Measurements from ENCODE around the gene DENND4A. TPM values are rescaled to one million over a fixed set of nuclear protein-coding genes. Genes with fewer than 3 reads are reported as not detected.

Gene DENND4A
- total and polyA plus RNA-seq, 10 of the 15 experiments (the other 5 are each of a cell fraction or from before 2014, with no cell fraction given), result 14.2 to 81.8 (median 34.1) TPM

- TF ChIP-seq ZBTB40 (IDR thresholded peaks at IDR 0.05; ENCODE audit: borderline replicate concordance) (no peak), SMC3 (IDR thresholded peaks at IDR 0.05; ENCODE audit: borderline replicate concordance, low read length) (no peak), ETV6 (conservative IDR thresholded peaks at IDR 0.05 in 1 of 2, IDR thresholded peaks at IDR 0.05 in 1 of 2; ENCODE audit: borderline replicate concordance in 1 of 2, low read depth in 1 of 2) (0 out of 4 replicates have a peak, but pooled peaks of 1 of the 2 experiments have one; percentile 32), ZNF384 (IDR thresholded peaks at IDR 0.05; ENCODE audit: borderline replicate concordance, low read depth, low read length) (peak; percentile 48; the same call in 1 of the 2 replicates), YBX1 (IDR thresholded peaks at IDR 0.05) (no peak), STAT1 (conservative IDR thresholded peaks at IDR 0.05) (no peak), ZNF207 (IDR thresholded peaks at IDR 0.05; ENCODE audit: borderline replicate concordance) (no peak), RFX5 (IDR thresholded peaks at IDR 0.05; ENCODE audit: low read depth, low read length) (no peak), CREM (IDR thresholded peaks at IDR 0.05; ENCODE audit: low read depth) (0 out of 2 replicates have a peak, but pooled peaks have one; percentile 16), MLLT1 (IDR thresholded peaks at IDR 0.05) (no peak), NFYA (IDR thresholded peaks at IDR 0.05; ENCODE audit: borderline replicate concordance, low read depth, low read length) (no peak), NBN (IDR thresholded peaks at IDR 0.05) (no peak), NFIC (IDR thresholded peaks at IDR 0.05; ENCODE audit: low read depth, low read length) (peak; percentile 30; the same call in 1 of the 2 replicates), KLF5 (IDR thresholded peaks at IDR 0.05; ENCODE audit: partially characterized antibody) (no peak), EZH2 (IDR thresholded peaks at IDR 0.05; ENCODE audit: borderline replicate concordance, control insufficient read depth, low read depth, low read length) (no peak), ESRRA (IDR thresholded peaks at IDR 0.05; ENCODE audit: low read length) (no peak), RAD21 (IDR thresholded peaks at IDR 0.05; ENCODE audit: insufficient read depth, low read depth, low read length) (no peak), ZNF274 (IDR thresholded peaks at IDR 0.05; ENCODE audit: insufficient read depth, insufficient read length) (no peak), SMAD1 (IDR thresholded peaks at IDR 0.05; ENCODE audit: low read depth, partially characterized antibody) (no peak), POLR2AphosphoS2 (IDR thresholded peaks at IDR 0.05; ENCODE audit: low read depth, low read length) (no peak), KAT2A (conservative IDR thresholded peaks at IDR 0.05; ENCODE audit: control insufficient read depth, low read depth, low read length) (no peak), SMAD5 (IDR thresholded peaks at IDR 0.05; ENCODE audit: low read depth) (no peak), STAT3 (IDR thresholded peaks at IDR 0.05; ENCODE audit: low read depth, low read length) (no peak)
- TF ChIP-seq, protein P1, sequence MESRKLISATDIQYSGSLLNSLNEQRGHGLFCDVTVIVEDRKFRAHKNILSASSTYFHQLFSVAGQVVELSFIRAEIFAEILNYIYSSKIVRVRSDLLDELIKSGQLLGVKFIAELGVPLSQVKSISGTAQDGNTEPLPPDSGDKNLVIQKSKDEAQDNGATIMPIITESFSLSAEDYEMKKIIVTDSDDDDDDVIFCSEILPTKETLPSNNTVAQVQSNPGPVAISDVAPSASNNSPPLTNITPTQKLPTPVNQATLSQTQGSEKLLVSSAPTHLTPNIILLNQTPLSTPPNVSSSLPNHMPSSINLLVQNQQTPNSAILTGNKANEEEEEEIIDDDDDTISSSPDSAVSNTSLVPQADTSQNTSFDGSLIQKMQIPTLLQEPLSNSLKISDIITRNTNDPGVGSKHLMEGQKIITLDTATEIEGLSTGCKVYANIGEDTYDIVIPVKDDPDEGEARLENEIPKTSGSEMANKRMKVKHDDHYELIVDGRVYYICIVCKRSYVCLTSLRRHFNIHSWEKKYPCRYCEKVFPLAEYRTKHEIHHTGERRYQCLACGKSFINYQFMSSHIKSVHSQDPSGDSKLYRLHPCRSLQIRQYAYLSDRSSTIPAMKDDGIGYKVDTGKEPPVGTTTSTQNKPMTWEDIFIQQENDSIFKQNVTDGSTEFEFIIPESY (IDR thresholded peaks at IDR 0.05), result no peak
Measured at GRCh38 chr15:65805019-65805745, 13.1 kb upstream of the DENND4A start (continued).

Measured in GM12878 (cell line).